Measurements from ENCODE around the gene C16orf95. TPM values are rescaled to one million over a fixed set of nuclear protein-coding genes. Genes with fewer than 3 reads are reported as not detected.
A peak's percentile ranks its signal among the peaks of the same experiment; 100 is the strongest.
"Not testable (repeated sequence)": the region's sequence is repeated elsewhere in the genome, so short reads cannot be mapped to it uniquely, and the experiment has no call there.

C16orf95 gene
- total RNA-seq, 3 donors from 2014 or later (not counting 1 experiment from before 2014, with no cell fraction given) = 1.6 to 4.1 (median 2.7) TPM

GRCh38 chr16:87365021-87365713, 48.0 kb upstream of the C16orf95 start:
- no peak for TF ChIP-seq CTCF (IDR thresholded peaks at IDR 0.05)
- peaks cover 7% of the 10 kb centered on the region for H3K36me3 ChIP-seq (ENCODE audit: control insufficient read depth, insufficient read depth, low read length)
- peaks cover 26 to 37% of the 10 kb centered on the region in 2 donors for H3K4me1 Mint-ChIP-seq
- H3K9me3 ChIP-seq (ENCODE audit: control insufficient read depth, insufficient read depth, low read length) = no peaks in the 10 kb centered on the region
- H3K27ac Mint-ChIP-seq = peak overlapping the region; percentile 66 to 79
- WGBS (ENCODE audit: insufficient coverage) = 95% methylated on average over 13 of the region's 13 CpGs
- no peak for ATAC-seq
- intact Hi-C loops (cut with micrococcal nuclease) = no loop called here
- H3K4me3 Mint-ChIP-seq = no peak overlapping the region
- H3K36me3 Mint-ChIP-seq = no peaks in the 10 kb centered on the region
- H3K9me3 Mint-ChIP-seq = no peaks in the 10 kb centered on the region
- H3K27ac ChIP-seq (ENCODE audit: low read length) = no peak overlapping the region
- H3K4me3 ChIP-seq (ENCODE audit: low read length) = no peak overlapping the region
- H3K27me3 ChIP-seq (ENCODE audit: control insufficient read depth, insufficient read depth, low read length) = no peaks in the 10 kb centered on the region
- peaks cover 10% of the 10 kb centered on the region for H3K4me1 ChIP-seq (ENCODE audit: control insufficient read depth, insufficient read depth, low read length)
- DNase-seq = no peak
- no peaks in the 10 kb centered on the region for H3K27me3 Mint-ChIP-seq (ENCODE audit: low read depth in 2 of 2)

GRCh38 chr16:87363771-87364455, 46.7 kb upstream of the C16orf95 start:
- no peaks in the 10 kb centered on the region for H3K27me3 Mint-ChIP-seq (ENCODE audit: low read depth in 2 of 2)
- Histone ChIP-seq H3K4me3 (ENCODE audit: low read length) (no peak overlapping the region), H3K9me3 (ENCODE audit: control insufficient read depth, insufficient read depth, low read length) (no peaks in the 10 kb centered on the region), H3K27ac (ENCODE audit: low read length) (no peak overlapping the region), H3K36me3 (ENCODE audit: control insufficient read depth, insufficient read depth, low read length) (peaks cover 19% of the 10 kb centered on the region), H3K27me3 (ENCODE audit: control insufficient read depth, insufficient read depth, low read length) (no peaks in the 10 kb centered on the region), H3K4me1 (ENCODE audit: control insufficient read depth, insufficient read depth, low read length) (peaks cover 10% of the 10 kb centered on the region)
- no peaks in the 10 kb centered on the region for H3K36me3 Mint-ChIP-seq
- H3K4me1 Mint-ChIP-seq = peaks cover 20 to 30% of the 10 kb centered on the region in 2 donors
- intact Hi-C loops (cut with micrococcal nuclease) = no loop called here
- WGBS (ENCODE audit: insufficient coverage) = 92% methylated on average over 17 of the region's 17 CpGs
- H3K27ac Mint-ChIP-seq = peak overlapping the region; percentile 66 to 79
- peak overlapping the region; percentile 68 for H3K4me3 Mint-ChIP-seq
- ATAC-seq = peak in 2 of 3 donors; percentile 26 to 31
- TF ChIP-seq CTCF (IDR thresholded peaks at IDR 0.05) = no peak
- no peak for DNase-seq
- H3K9me3 Mint-ChIP-seq = no peaks in the 10 kb centered on the region

GRCh38 chr16:87362828-87363559, 45.8 kb upstream of the C16orf95 start:
- Mint-ChIP-seq H3K4me1 (peaks cover 20 to 27% of the 10 kb centered on the region in 2 donors), H3K27ac (peak overlapping the region in 1 of 2 donors; percentile 79), H3K4me3 (peak overlapping the region; percentile 35)
- ATAC-seq; H3K9me3 Mint-ChIP-seq; intact Hi-C loops (cut with micrococcal nuclease); H3K27me3 ChIP-seq (ENCODE audit: control insufficient read depth, insufficient read depth, low read length); H3K27me3 Mint-ChIP-seq (ENCODE audit: low read depth in 2 of 2); H3K4me3 ChIP-seq (ENCODE audit: low read length); H3K4me1 ChIP-seq (ENCODE audit: control insufficient read depth, insufficient read depth, low read length); H3K9me3 ChIP-seq (ENCODE audit: control insufficient read depth, insufficient read depth, low read length); H3K36me3 Mint-ChIP-seq; H3K27ac ChIP-seq (ENCODE audit: low read length); DNase-seq: not testable (repeated sequence)
- H3K36me3 ChIP-seq (ENCODE audit: control insufficient read depth, insufficient read depth, low read length) = peaks cover 28% of the 10 kb centered on the region
- 98% methylated on average over 13 of the region's 13 CpGs for WGBS (ENCODE audit: insufficient coverage)
